ENCODE results near the gene BPIFB3.

Gene BPIFB3

GRCh38 chr20:33072813-33073212 is 19.1 kb downstream of the BPIFB3 start:
- no peak overlapping the region for H3K27ac ChIP-seq (ENCODE audit: low read length)
- no peaks in the 10 kb centered on the region for H3K4me1 ChIP-seq (ENCODE audit: control insufficient read depth, low read depth, low read length)
- no peaks in the 10 kb centered on the region for H3K36me3 ChIP-seq (ENCODE audit: control insufficient read depth, low read depth, low read length)
- no peak overlapping the region for H3K4me3 ChIP-seq (ENCODE audit: low read length)
- H3K9ac ChIP-seq (ENCODE audit: low read length) = no peak overlapping the region
- H3K9me3 ChIP-seq (ENCODE audit: control insufficient read depth, low read depth, low read length) = no peaks in the 10 kb centered on the region
- H3K27me3 ChIP-seq (ENCODE audit: control insufficient read depth, insufficient read depth, low read length) = no peaks in the 10 kb centered on the region

DNA sequence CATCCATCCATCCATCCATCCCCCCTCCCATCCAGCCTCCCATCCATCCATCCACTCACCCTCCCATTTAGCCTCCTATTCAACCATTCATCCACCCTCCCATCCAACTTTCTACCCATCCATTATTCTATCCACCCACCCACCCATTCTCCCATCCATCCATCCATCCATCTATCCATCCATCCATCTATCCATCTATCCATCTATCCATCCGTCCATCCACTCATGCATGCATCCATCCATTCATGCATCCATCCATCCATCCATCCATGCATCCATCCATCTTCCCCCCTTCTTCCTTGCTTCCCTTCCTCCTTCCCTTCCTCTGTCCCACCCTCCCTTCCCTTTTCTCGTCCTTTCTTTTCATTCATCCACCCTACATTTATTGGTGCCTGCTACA is 21.0 kb downstream of the BPIFB3 start:
- no peaks in the 10 kb centered on the region for H3K27me3 ChIP-seq (ENCODE audit: control insufficient read depth, insufficient read depth, low read length)
- no peaks in the 10 kb centered on the region for H3K9me3 ChIP-seq (ENCODE audit: control insufficient read depth, low read depth, low read length)
- no peaks in the 10 kb centered on the region for H3K36me3 ChIP-seq (ENCODE audit: control insufficient read depth, low read depth, low read length)
- no peaks in the 10 kb centered on the region for H3K4me1 ChIP-seq (ENCODE audit: control insufficient read depth, low read depth, low read length)
- H3K9ac ChIP-seq (ENCODE audit: low read length) = no peak overlapping the region
- no peak overlapping the region for H3K27ac ChIP-seq (ENCODE audit: low read length)
- H3K4me3 ChIP-seq (ENCODE audit: low read length) = no peak overlapping the region

DNA sequence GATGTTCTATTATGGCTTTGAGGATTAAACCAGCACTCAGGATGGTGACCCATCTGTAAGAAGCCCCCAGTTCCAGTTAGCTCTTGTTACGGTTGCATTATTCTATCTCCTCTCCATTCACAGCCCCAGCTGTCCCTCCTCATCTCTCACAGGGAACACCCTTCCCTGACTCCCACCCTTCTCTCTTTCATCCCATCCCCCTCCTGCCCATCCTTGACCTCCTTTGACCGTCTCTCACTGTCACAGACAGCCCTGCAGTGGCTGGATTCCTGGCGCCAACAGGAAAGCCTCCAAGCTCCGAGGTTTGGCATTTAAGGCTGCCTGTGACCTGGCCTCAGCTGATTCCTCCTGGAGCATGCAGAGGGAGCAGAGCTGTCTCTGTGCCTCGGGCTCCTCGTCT is 21.6 kb downstream of the BPIFB3 start:
- no peaks in the 10 kb centered on the region for H3K9me3 ChIP-seq (ENCODE audit: control insufficient read depth, low read depth, low read length)
- H3K27me3 ChIP-seq (ENCODE audit: control insufficient read depth, insufficient read depth, low read length) = no peaks in the 10 kb centered on the region
- H3K9ac ChIP-seq (ENCODE audit: low read length) = no peak overlapping the region
- H3K36me3 ChIP-seq (ENCODE audit: control insufficient read depth, low read depth, low read length) = no peaks in the 10 kb centered on the region
- no peak overlapping the region for H3K27ac ChIP-seq (ENCODE audit: low read length)
- no peak overlapping the region for H3K4me3 ChIP-seq (ENCODE audit: low read length)
- no peaks in the 10 kb centered on the region for H3K4me1 ChIP-seq (ENCODE audit: control insufficient read depth, low read depth, low read length)

GRCh38 chr20:33076662-33077372 is 23.1 kb downstream of the BPIFB3 start:
- no peaks in the 10 kb centered on the region for H3K9me3 ChIP-seq (ENCODE audit: control insufficient read depth, low read depth, low read length)

GRCh38 chr20:33079259-33079658 is 25.6 kb downstream of the BPIFB3 start, which contains the start of gene BPIFB4:
Gene BPIFB4, plus strand, starts transcription at chr20:33079643. Its CDS starts 1,884 bp downstream, at chr20:33081527.
- Histone ChIP-seq H3K4me1 (ENCODE audit: control insufficient read depth, low read depth, low read length) (no peaks in the 10 kb centered on the region), H3K9ac (ENCODE audit: low read length) (no peak within 1 kb of the TSS), H3K9me3 (ENCODE audit: control insufficient read depth, low read depth, low read length) (no peaks in the 10 kb centered on the region)

More at GRCh38 chr20:33076662-33077372, 23.1 kb downstream of the BPIFB3 start:
- no peaks in the 10 kb centered on the region for H3K27me3 ChIP-seq (ENCODE audit: control insufficient read depth, insufficient read depth, low read length)
- no peaks in the 10 kb centered on the region for H3K36me3 ChIP-seq (ENCODE audit: control insufficient read depth, low read depth, low read length)
- no peak overlapping the region for H3K9ac ChIP-seq (ENCODE audit: low read length)
- H3K27ac ChIP-seq (ENCODE audit: low read length) = no peak overlapping the region
- no peak overlapping the region for H3K4me3 ChIP-seq (ENCODE audit: low read length)
- H3K4me1 ChIP-seq (ENCODE audit: control insufficient read depth, low read depth, low read length) = no peaks in the 10 kb centered on the region

DNA sequence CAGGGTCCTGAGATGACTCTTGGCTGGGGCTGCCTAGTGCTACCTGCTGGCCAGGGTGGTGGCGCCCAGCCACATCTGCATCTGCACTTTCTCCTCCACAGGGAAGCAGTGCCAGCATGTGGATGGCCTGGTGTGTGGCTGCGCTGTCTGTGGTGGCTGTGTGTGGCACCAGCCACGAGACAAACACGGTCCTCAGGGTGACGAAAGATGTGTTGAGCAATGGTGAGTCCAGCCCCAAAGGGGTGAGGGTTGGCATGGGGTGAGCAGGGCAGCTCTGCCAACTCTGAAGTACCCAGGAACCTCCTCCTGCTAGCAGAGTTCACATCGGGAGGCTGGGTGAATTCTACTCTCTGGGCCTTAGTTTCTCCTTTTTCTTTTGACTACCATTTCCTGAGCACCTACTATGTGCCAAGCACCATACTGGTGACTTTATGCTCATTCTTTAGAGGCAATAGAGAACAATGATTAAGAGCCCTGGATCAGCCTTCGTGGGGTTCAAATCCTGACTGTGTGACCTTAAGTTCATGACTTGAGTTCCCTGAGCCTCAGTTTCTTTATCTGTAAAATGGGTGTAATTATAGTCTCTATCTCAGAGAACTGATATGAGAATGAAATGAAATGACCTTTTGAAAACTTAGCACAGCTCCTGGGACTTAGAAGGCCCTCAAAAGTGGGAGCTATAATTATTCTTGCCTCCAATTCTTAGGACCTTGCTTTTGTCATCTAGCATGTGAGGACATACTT is 27.9 kb downstream of the BPIFB3 start:
- H3K36me3 ChIP-seq (ENCODE audit: control insufficient read depth, low read depth, low read length) = no peaks in the 10 kb centered on the region
- H3K9me3 ChIP-seq (ENCODE audit: control insufficient read depth, low read depth, low read length) = no peaks in the 10 kb centered on the region
- H3K27ac ChIP-seq (ENCODE audit: low read length) = no peak overlapping the region
- no peaks in the 10 kb centered on the region for H3K4me1 ChIP-seq (ENCODE audit: control insufficient read depth, low read depth, low read length)
- no peak overlapping the region for H3K9ac ChIP-seq (ENCODE audit: low read length)
- no peaks in the 10 kb centered on the region for H3K27me3 ChIP-seq (ENCODE audit: control insufficient read depth, insufficient read depth, low read length)
- no peak overlapping the region for H3K4me3 ChIP-seq (ENCODE audit: low read length)

More at GRCh38 chr20:33079259-33079658, 25.6 kb downstream of the BPIFB3 start, which contains the start of gene BPIFB4:
- Histone ChIP-seq H3K27ac (ENCODE audit: low read length) (no peak within 1 kb of the TSS), H3K4me3 (ENCODE audit: low read length) (no peak within 1 kb of the TSS), H3K27me3 (ENCODE audit: control insufficient read depth, insufficient read depth, low read length) (no peaks in the 10 kb centered on the region), H3K36me3 (ENCODE audit: control insufficient read depth, low read depth, low read length) (no peaks in the 10 kb centered on the region)

GRCh38 chr20:33082546-33082945 is 28.8 kb downstream of the BPIFB3 start:
- Histone ChIP-seq H3K36me3 (ENCODE audit: control insufficient read depth, low read depth, low read length) (no peaks in the 10 kb centered on the region), H3K27ac (ENCODE audit: low read length) (no peak overlapping the region), H3K9ac (ENCODE audit: low read length) (no peak overlapping the region), H3K4me3 (ENCODE audit: low read length) (no peak overlapping the region), H3K9me3 (ENCODE audit: control insufficient read depth, low read depth, low read length) (no peaks in the 10 kb centered on the region), H3K27me3 (ENCODE audit: control insufficient read depth, insufficient read depth, low read length) (no peaks in the 10 kb centered on the region), H3K4me1 (ENCODE audit: control insufficient read depth, low read depth, low read length) (no peaks in the 10 kb centered on the region)

DNA sequence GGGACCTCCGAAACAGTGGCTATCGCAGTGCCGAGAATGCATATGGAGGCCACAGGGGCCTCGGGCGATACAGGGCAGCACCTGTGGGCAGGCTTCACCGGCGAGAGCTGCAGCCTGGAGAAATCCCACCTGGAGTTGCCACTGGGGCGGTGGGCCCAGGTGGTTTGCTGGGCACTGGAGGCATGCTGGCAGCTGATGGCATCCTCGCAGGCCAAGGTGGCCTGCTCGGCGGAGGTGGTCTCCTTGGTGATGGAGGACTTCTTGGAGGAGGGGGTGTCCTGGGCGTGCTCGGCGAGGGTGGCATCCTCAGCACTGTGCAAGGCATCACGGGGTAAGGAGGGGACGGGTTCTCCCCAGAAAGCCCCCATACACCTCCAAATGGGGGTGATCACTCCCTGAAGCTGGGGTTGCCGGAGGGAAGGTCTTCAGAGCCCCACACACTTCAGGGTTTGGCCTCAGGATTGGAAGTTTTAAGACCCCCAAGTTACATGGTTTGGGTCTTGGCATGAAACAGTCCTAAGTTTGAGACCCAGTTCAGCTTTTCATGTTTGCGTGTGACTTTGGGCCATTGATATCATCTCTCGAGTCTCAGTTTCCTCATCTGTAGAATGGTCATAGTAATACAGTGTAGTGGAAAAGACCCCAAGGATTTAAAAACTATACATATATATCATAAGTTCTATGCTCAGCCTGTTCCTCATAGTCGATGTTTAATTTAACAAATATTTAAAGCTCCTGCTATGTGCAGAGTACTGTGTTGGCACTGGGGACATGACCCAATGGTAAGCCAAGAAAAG is 30.0 kb downstream of the BPIFB3 start:
- no peak overlapping the region for H3K27ac ChIP-seq (ENCODE audit: low read length)

GRCh38 chr20:33084722-33085121 is 31.0 kb downstream of the BPIFB3 start:
- no peak overlapping the region for H3K4me3 ChIP-seq (ENCODE audit: low read length)
- no peak overlapping the region for H3K9ac ChIP-seq (ENCODE audit: low read length)
- H3K36me3 ChIP-seq (ENCODE audit: control insufficient read depth, low read depth, low read length) = no peaks in the 10 kb centered on the region
- H3K4me1 ChIP-seq (ENCODE audit: control insufficient read depth, low read depth, low read length) = no peaks in the 10 kb centered on the region
- H3K27me3 ChIP-seq (ENCODE audit: control insufficient read depth, insufficient read depth, low read length) = no peaks in the 10 kb centered on the region
- H3K9me3 ChIP-seq (ENCODE audit: control insufficient read depth, low read depth, low read length) = no peaks in the 10 kb centered on the region
- H3K27ac ChIP-seq (ENCODE audit: low read length) = no peak overlapping the region

More for the DNA sequence above, 30.0 kb downstream of the BPIFB3 start:
- H3K4me3 ChIP-seq (ENCODE audit: low read length) = no peak overlapping the region
- no peaks in the 10 kb centered on the region for H3K27me3 ChIP-seq (ENCODE audit: control insufficient read depth, insufficient read depth, low read length)
- H3K4me1 ChIP-seq (ENCODE audit: control insufficient read depth, low read depth, low read length) = no peaks in the 10 kb centered on the region
- H3K9me3 ChIP-seq (ENCODE audit: control insufficient read depth, low read depth, low read length) = no peaks in the 10 kb centered on the region
- no peak overlapping the region for H3K9ac ChIP-seq (ENCODE audit: low read length)
- H3K36me3 ChIP-seq (ENCODE audit: control insufficient read depth, low read depth, low read length) = no peaks in the 10 kb centered on the region

- no peak overlapping the region for H3K27ac ChIP-seq (ENCODE audit: low read length)
- H3K27me3 ChIP-seq (ENCODE audit: control insufficient read depth, insufficient read depth, low read length) = no peaks in the 10 kb centered on the region
- H3K36me3 ChIP-seq (ENCODE audit: control insufficient read depth, low read depth, low read length) = no peaks in the 10 kb centered on the region
- H3K4me3 ChIP-seq (ENCODE audit: low read length) = no peak overlapping the region
- no peaks in the 10 kb centered on the region for H3K4me1 ChIP-seq (ENCODE audit: control insufficient read depth, low read depth, low read length)
- H3K9ac ChIP-seq (ENCODE audit: low read length) = no peak overlapping the region
- no peaks in the 10 kb centered on the region for H3K9me3 ChIP-seq (ENCODE audit: control insufficient read depth, low read depth, low read length)
These were observed 32.5 kb downstream of the BPIFB3 start for GRCh38 chr20:33086052-33086722.

DNA sequence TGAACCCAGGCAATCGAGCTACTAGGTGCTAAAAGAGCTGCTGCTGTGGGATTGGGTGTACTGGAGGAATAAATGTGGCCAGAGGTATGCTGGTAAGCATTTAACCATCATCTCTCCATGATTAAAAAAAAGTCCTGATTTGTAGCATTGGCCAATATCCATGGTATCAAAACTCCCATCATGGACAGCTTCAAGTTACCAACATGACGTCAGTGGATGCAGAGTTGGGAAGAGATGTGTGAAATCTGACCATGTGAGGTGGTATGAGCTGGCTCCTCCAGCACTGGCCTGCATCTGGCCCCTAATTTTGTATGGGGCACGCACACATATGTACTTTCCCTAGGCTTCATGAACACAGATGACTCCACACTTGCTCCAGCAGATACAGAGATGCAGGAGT is 37.4 kb downstream of the BPIFB3 start:
- no peak overlapping the region for H3K4me3 ChIP-seq (ENCODE audit: low read length)
- H3K36me3 ChIP-seq (ENCODE audit: control insufficient read depth, low read depth, low read length) = no peaks in the 10 kb centered on the region
- no peaks in the 10 kb centered on the region for H3K9me3 ChIP-seq (ENCODE audit: control insufficient read depth, low read depth, low read length)
- no peaks in the 10 kb centered on the region for H3K4me1 ChIP-seq (ENCODE audit: control insufficient read depth, low read depth, low read length)
- no peak overlapping the region for H3K27ac ChIP-seq (ENCODE audit: low read length)
- no peak overlapping the region for H3K9ac ChIP-seq (ENCODE audit: low read length)
- no peaks in the 10 kb centered on the region for H3K27me3 ChIP-seq (ENCODE audit: control insufficient read depth, insufficient read depth, low read length)
